DND-41 (cell line): ENCODE results near the gene FHIT.

Experiments
- EZH2 ChIP-seq: IDR thresholded peaks from 3 replicates; pipeline ENCODE4 v1.6.1; 2012; ENCODE audit warnings: borderline replicate concordance, low read depth, mild to moderate bottlenecking, moderate library complexity, low read length, inconsistent platforms; ENCODE audit not compliant: severe bottlenecking
- TF ChIP-seq, protein P1 (sequence below): IDR thresholded peaks from 2 replicates; pipeline ENCODE4 v1.5.1; 2012; ENCODE audit warnings: borderline replicate concordance, low read length, moderate library complexity, mild to moderate bottlenecking; ENCODE audit not compliant: poor library complexity, severe bottlenecking; ENCODE audit errors: extremely low read depth

DNA sequence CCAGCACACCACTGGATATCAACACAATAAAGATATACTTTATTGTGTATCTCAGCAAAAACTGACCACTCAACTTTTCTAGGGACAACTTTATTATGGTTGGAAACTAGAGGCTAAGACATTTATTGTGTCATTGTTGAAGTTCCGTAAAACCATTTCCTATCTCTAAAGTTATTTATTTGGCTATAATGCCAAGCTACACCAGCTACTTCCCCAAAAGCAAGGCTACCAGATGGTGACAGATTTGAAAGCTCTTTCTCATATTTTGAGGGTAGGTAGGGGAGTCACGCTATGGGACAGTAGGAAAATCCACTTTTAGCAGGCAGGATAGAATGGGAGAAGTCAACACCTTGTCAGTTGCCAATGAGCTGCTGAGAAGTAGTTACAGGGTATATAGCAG is 1366.8 kb downstream of the FHIT start:
- TF ChIP-seq, protein P1, sequence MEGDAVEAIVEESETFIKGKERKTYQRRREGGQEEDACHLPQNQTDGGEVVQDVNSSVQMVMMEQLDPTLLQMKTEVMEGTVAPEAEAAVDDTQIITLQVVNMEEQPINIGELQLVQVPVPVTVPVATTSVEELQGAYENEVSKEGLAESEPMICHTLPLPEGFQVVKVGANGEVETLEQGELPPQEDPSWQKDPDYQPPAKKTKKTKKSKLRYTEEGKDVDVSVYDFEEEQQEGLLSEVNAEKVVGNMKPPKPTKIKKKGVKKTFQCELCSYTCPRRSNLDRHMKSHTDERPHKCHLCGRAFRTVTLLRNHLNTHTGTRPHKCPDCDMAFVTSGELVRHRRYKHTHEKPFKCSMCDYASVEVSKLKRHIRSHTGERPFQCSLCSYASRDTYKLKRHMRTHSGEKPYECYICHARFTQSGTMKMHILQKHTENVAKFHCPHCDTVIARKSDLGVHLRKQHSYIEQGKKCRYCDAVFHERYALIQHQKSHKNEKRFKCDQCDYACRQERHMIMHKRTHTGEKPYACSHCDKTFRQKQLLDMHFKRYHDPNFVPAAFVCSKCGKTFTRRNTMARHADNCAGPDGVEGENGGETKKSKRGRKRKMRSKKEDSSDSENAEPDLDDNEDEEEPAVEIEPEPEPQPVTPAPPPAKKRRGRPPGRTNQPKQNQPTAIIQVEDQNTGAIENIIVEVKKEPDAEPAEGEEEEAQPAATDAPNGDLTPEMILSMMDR = no peak
- TF ChIP-seq EZH2 = no peak
